Hepatocyte (in vitro differentiated cells): ENCODE results near the gene DENND1C. TPM values are rescaled to one million over a fixed set of nuclear protein-coding genes. Genes with fewer than 3 reads are reported as not detected.

Experiments used
- DNase-seq: peaks from one replicate; pipeline ENCODE4 v3.0.0-alpha.2; 2016; ENCODE audit warnings: low spot score
- H2AFZ ChIP-seq: fragments of 200-600 bp; sonication (generic); 2 replicates; pipeline ENCODE4 v1.6.0; 2016; ENCODE audit warnings: antibody characterized with exemption, mild to moderate bottlenecking
- H3K27ac ChIP-seq: fragments of 200-600 bp; sonication (generic); 2 replicates; pipeline ENCODE4 v1.5.1; 2016; ENCODE audit warnings: mild to moderate bottlenecking
- H3K27me3 ChIP-seq: fragments of 200-600 bp; sonication (generic); 2 replicates; pipeline ENCODE4 v1.6.1; 2016
- H3K36me3 ChIP-seq: fragments of 200-600 bp; sonication (generic); replicated peaks from 2 replicates; pipeline ENCODE4 v1.5.1; 2016; ENCODE audit warnings: low read depth; ENCODE audit not compliant: insufficient read depth
- H3K4me1 ChIP-seq: fragments of 200-600 bp; sonication (generic); 2 replicates; pipeline ENCODE4 v1.5.1; 2016; ENCODE audit warnings: mild to moderate bottlenecking, moderate library complexity; ENCODE audit not compliant: insufficient read depth
- H3K4me2 ChIP-seq: fragments of 200-600 bp; sonication (generic); 2 replicates; pipeline ENCODE4 v1.6.0; 2016
- H3K4me3 ChIP-seq: fragments of 200-600 bp; sonication (generic); 2 replicates; pipeline ENCODE4 v1.5.1; 2016; ENCODE audit warnings: mild to moderate bottlenecking
- H3K79me2 ChIP-seq: fragments of 200-600 bp; sonication (generic); 2 replicates; pipeline ENCODE4 v1.6.0; 2017; ENCODE audit warnings: mild to moderate bottlenecking
- H3K9me2 ChIP-seq: fragments of 200-600 bp; sonication (generic); replicated peaks from 2 replicates; pipeline ENCODE4 v1.6.0; 2017; ENCODE audit warnings: mild to moderate bottlenecking; ENCODE audit not compliant: insufficient read depth
- H3K9me3 ChIP-seq: fragments of 200-600 bp; sonication (generic); 2 replicates; pipeline ENCODE4 v1.5.1; 2016; ENCODE audit warnings: low read depth, mild to moderate bottlenecking
- H4K20me1 ChIP-seq: fragments of 200-600 bp; sonication (generic); 2 replicates; pipeline ENCODE4 v1.6.0; 2016; ENCODE audit warnings: mild to moderate bottlenecking; ENCODE audit not compliant: insufficient read depth, poor library complexity, severe bottlenecking
- CTCF ChIP-seq: fragments of 200-600 bp; sonication (generic); IDR thresholded peaks from 2 replicates; pipeline ENCODE4 v1.5.1; 2016; ENCODE audit warnings: antibody characterized with exemption, mild to moderate bottlenecking; ENCODE audit not compliant: poor library complexity
- EZH2 ChIP-seq: fragments of 200-600 bp; sonication (generic); IDR thresholded peaks from 2 replicates; pipeline ENCODE4 v1.6.1; 2016; ENCODE audit warnings: antibody characterized with exemption, mild to moderate bottlenecking, borderline replicate concordance
- EZH2phosphoT487 ChIP-seq: fragments of 200-600 bp; sonication (generic); IDR thresholded peaks from one replicate; pipeline ENCODE4 v1.6.1; 2018; ENCODE audit warnings: antibody characterized with exemption, mild to moderate bottlenecking, low read depth, moderate library complexity; ENCODE audit not compliant: unreplicated experiment, severe bottlenecking
- WGBS: methylation state at CpG from one replicate; pipeline ENCODE4 v1.1.6; 2016; ENCODE audit warnings: low lambda C conversion rate; ENCODE audit errors: missing lambda C conversion rate; 5-methylcytosine and 5-hydroxymethylcytosine counted together
- polyA plus RNA-seq: library from polyadenylated mRNA; unstranded; fragments of >200 nt; fragmentation: Nextera tagmentation; extraction: Ambion mirVana; gene quantifications from 2 replicates; pipeline ENCODE4 v1.2.1, GENCODE V29; 2016
- total RNA-seq: library from RNA; depleted of rRNA; stranded (reverse); fragments of >200 nt; gene quantifications from 2 replicates; pipeline ENCODE4 v1.2.3, GENCODE V29; 2014

The DENND1C gene
- total and polyA plus RNA-seq, 2 experiments from 2014 or later = 1.5 to 16.1 TPM

DNA sequence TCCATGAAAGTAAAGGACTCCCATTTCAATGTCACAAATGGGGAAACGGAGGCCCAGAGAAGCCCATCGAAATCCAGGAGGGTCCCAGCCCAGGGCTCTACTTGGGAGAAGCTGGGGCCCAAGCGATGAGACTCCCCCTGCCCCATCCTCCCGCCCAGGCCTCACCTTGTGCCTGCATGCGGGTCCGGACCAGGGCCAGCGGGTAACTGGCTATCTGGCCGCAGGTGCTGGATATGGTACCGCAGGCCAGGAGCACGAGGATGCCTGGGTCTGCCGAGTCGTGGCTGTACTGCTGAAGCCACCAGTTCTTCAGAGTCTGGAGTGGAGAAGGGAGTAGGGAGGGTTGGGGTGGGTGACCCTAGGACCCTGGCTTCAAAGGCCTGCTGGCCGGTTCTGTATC, 37.6 kb downstream of the DENND1C start:
- Histone ChIP-seq H3K36me3 (no peaks in the 10 kb centered on the region), H3K27me3 (no peaks in the 10 kb centered on the region), H4K20me1 (no peaks in the 10 kb centered on the region), H3K9me3 (no peaks in the 10 kb centered on the region), H3K4me3 (no peak overlapping the region), H3K4me2 (no peak overlapping the region), H3K4me1 (no peaks in the 10 kb centered on the region), H2AFZ (no peak overlapping the region), H3K79me2 (no peaks in the 10 kb centered on the region), H3K9me2 (no peaks in the 10 kb centered on the region), H3K27ac (no peak overlapping the region)
- TF ChIP-seq EZH2phosphoT487 = no peak
- no peak for TF ChIP-seq EZH2
- no peak for TF ChIP-seq CTCF
- 98% methylated on average over 13 of the region's 13 CpGs for WGBS
- no peak for DNase-seq

DNA sequence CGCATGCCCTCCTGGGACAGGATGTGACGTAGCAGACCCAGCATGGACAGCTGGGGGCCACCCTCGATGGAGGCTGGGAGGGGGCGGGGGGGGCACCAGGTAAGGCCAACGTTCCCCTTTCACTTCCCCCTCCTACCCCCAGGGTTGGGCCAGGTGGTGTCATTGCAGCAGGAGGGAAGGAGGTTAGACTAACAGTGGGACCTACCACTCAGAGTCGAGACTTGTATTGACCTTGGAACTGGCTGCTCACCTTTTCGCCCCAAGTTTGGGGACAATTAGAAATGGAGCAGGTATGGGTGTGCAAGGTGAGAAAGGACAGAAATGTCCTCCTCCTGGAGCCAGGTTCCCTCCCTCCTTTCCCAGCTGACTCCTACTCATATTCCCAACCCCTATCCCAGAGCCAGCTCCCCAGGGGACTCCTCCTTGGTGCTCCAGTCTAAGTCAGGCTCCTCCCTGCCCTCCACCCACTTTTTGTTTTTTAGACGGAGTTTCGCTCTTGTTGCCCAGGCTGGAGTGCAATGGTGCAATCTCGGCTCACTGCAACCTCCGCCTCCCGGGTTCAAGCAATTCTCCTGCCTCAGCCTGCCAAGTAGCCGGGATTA, 39.4 kb downstream of the DENND1C start:
- WGBS = 90% methylated on average over 12 of the region's 13 CpGs
- TF ChIP-seq EZH2 (no peak), CTCF (no peak), EZH2phosphoT487 (no peak)
- Histone ChIP-seq H3K9me2 (no peaks in the 10 kb centered on the region), H3K4me2 (no peak overlapping the region), H3K79me2 (no peaks in the 10 kb centered on the region), H3K4me3 (no peak overlapping the region), H3K36me3 (no peaks in the 10 kb centered on the region), H2AFZ (no peak overlapping the region), H3K9me3 (no peaks in the 10 kb centered on the region), H3K4me1 (no peaks in the 10 kb centered on the region), H4K20me1 (no peaks in the 10 kb centered on the region), H3K27me3 (no peaks in the 10 kb centered on the region), H3K27ac (no peak overlapping the region)
- no peak for DNase-seq

DNA sequence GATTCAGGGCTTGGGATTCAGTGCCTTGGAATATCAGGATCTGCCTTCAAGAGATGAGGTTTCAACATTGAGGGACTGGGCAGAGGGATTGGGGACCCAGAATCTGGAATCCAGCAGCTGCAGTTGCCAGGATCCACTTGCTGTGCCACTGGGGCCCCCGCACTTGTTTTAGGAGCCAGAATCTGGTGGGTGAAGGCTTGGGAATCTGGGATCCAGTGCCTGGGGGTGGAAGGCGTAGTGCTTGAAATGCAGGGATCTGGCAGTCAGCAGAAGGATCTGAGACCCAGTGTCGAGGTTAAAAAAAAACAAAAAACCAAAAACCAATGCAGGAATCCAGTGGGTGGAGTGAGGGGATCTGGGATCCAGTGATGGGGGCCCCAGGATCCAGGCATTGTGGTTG, 40.7 kb downstream of the DENND1C start:
- Histone ChIP-seq H2AFZ (no peak overlapping the region), H3K4me2 (no peak overlapping the region), H3K36me3 (no peaks in the 10 kb centered on the region), H3K9me2 (no peaks in the 10 kb centered on the region), H3K4me3 (no peak overlapping the region), H3K27ac (no peak overlapping the region), H3K4me1 (no peaks in the 10 kb centered on the region), H3K9me3 (no peaks in the 10 kb centered on the region), H4K20me1 (no peaks in the 10 kb centered on the region), H3K79me2 (no peaks in the 10 kb centered on the region), H3K27me3 (no peaks in the 10 kb centered on the region)
- no peak for DNase-seq
- WGBS = 93% methylated on average over 3 of the region's 3 CpGs
- no peak for TF ChIP-seq EZH2phosphoT487
- TF ChIP-seq EZH2 = no peak
- no peak for TF ChIP-seq CTCF

DNA sequence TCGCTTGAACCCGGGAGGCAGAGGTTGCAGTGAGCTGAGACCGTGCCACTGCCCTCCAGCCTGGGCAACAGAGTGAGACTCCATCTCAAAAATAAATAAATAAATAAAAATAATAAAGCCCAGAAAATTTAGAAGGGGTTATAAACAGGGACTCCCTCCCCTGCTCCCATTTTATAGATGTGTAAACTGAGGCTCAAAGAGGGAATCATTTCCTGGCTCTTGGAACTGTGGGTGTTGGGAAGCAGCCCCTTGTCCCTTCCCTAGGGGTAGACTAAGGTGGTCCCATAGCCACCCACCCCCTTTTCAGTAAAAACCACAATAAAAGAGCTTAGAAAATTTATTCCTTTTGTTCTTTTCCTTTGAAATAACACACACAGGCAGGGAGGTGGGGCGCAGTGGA, 41.8 kb downstream of the DENND1C start:
- Histone ChIP-seq H3K4me1 (no peaks in the 10 kb centered on the region), H3K36me3 (no peaks in the 10 kb centered on the region), H3K27me3 (no peaks in the 10 kb centered on the region), H3K9me2 (no peaks in the 10 kb centered on the region), H2AFZ (no peak overlapping the region), H3K4me3 (no peak overlapping the region), H4K20me1 (no peaks in the 10 kb centered on the region), H3K4me2 (no peak overlapping the region), H3K9me3 (no peaks in the 10 kb centered on the region), H3K79me2 (no peaks in the 10 kb centered on the region), H3K27ac (no peak overlapping the region)
- DNase-seq = no peak
- TF ChIP-seq EZH2phosphoT487 (no peak), CTCF (no peak), EZH2 (no peak)
- 89% methylated on average over 4 of the region's 4 CpGs for WGBS
